Activated CD4-positive, alpha-beta T cell treated with anti-CD3 and anti-CD28 coated beads, Interleukin-2, amount 10 ng/mL, durations not matched to agents 24 days and 14 days (primary cell): ENCODE measurements around the gene ZNF414. TPM values are rescaled to one million over a fixed set of nuclear protein-coding genes. Genes with fewer than 3 reads are reported as not detected.

Experiments
- DNase-seq: peaks from one replicate; pipeline ENCODE4 v3.0.0; 2022
- H3K27ac Mint-ChIP-seq: one replicate; pipeline ENCODE4 v1.8.0; 2022; ENCODE audit warnings: mild to moderate bottlenecking, mixed read lengths
- H3K27me3 Mint-ChIP-seq: one replicate; pipeline ENCODE4 v1.8.0; 2022; ENCODE audit warnings: mixed read lengths
- H3K36me3 Mint-ChIP-seq: one replicate; pipeline ENCODE4 v1.8.0; 2022; ENCODE audit warnings: low read depth, mild to moderate bottlenecking, mixed read lengths
- H3K4me1 Mint-ChIP-seq: one replicate; pipeline ENCODE4 v1.8.0; 2021; ENCODE audit warnings: mixed read lengths
- H3K4me3 Mint-ChIP-seq: one replicate; pipeline ENCODE4 v1.8.0; 2022; ENCODE audit warnings: mild to moderate bottlenecking, moderate library complexity, mixed read lengths
- H3K9me3 Mint-ChIP-seq: one replicate; pipeline ENCODE4 v1.8.0; 2021; ENCODE audit warnings: mixed read lengths
- intact Hi-C: fragments of 100-400 bp; cut with micrococcal nuclease; formaldehyde crosslinking; loops from one replicate; pipeline ENCODE4 v1.15.1; 2023
- total RNA-seq: library from RNA; stranded (reverse); gene quantifications from 2 replicates; pipeline ENCODE4 v1.2.3, GENCODE V29; 2022

ZNF414 gene
- total RNA-seq, 1 donor from 2014 or later = 25.6 TPM

GRCh38 chr19:8481201-8481600, 32.8 kb downstream of the ZNF414 start:
- no peak overlapping the region for H3K4me3 Mint-ChIP-seq
- no peaks in the 10 kb centered on the region for H3K27me3 Mint-ChIP-seq
- peaks cover 58% of the 10 kb centered on the region for H3K36me3 Mint-ChIP-seq
- no peak for DNase-seq
- intact Hi-C loops = no loop called here
- H3K9me3 Mint-ChIP-seq = no peaks in the 10 kb centered on the region
- peak overlapping the region; percentile 39 for H3K27ac Mint-ChIP-seq
- H3K4me1 Mint-ChIP-seq = peaks cover 33% of the 10 kb centered on the region

GRCh38 chr19:8478598-8478997, 35.4 kb downstream of the ZNF414 start:
- Mint-ChIP-seq H3K9me3 (no peaks in the 10 kb centered on the region), H3K27ac (peak overlapping the region; percentile 22), H3K36me3 (peaks cover 61% of the 10 kb centered on the region), H3K27me3 (no peaks in the 10 kb centered on the region), H3K4me3 (no peak overlapping the region), H3K4me1 (peaks cover 41% of the 10 kb centered on the region)
- no peak for DNase-seq
- intact Hi-C loops = no loop called here

GRCh38 chr19:8477889-8478288, 36.1 kb downstream of the ZNF414 start:
- Mint-ChIP-seq H3K4me1 (peaks cover 44% of the 10 kb centered on the region), H3K9me3 (no peaks in the 10 kb centered on the region), H3K27me3 (no peaks in the 10 kb centered on the region), H3K27ac (peak overlapping the region; percentile 74), H3K36me3 (peaks cover 62% of the 10 kb centered on the region), H3K4me3 (no peak overlapping the region)
- intact Hi-C loops = no loop called here
- DNase-seq = no peak

- Mint-ChIP-seq H3K4me3 (no peak overlapping the region), H3K27me3 (no peaks in the 10 kb centered on the region), H3K27ac (no peak overlapping the region), H3K9me3 (no peaks in the 10 kb centered on the region), H3K4me1 (peaks cover 40% of the 10 kb centered on the region), H3K36me3 (peaks cover 59% of the 10 kb centered on the region)
- intact Hi-C loops = no loop called here
- no peak for DNase-seq
These were observed 37.4 kb downstream of the ZNF414 start for GRCh38 chr19:8476524-8476923.

- H3K4me3 Mint-ChIP-seq = no peak overlapping the region
- intact Hi-C loops = no loop called here
- H3K27me3 Mint-ChIP-seq = no peaks in the 10 kb centered on the region
- DNase-seq = no peak
- no peaks in the 10 kb centered on the region for H3K9me3 Mint-ChIP-seq
- H3K36me3 Mint-ChIP-seq = peaks cover 65% of the 10 kb centered on the region
- H3K27ac Mint-ChIP-seq = no peak overlapping the region
- peaks cover 34% of the 10 kb centered on the region for H3K4me1 Mint-ChIP-seq
These were observed 39.0 kb downstream of the ZNF414 start for GRCh38 chr19:8475005-8475404.

GRCh38 chr19:8473648-8474476, 40.1 kb downstream of the ZNF414 start:
- Mint-ChIP-seq H3K4me1 (peaks cover 37% of the 10 kb centered on the region), H3K27ac (peak overlapping the region; percentile 83), H3K4me3 (no peak overlapping the region), H3K27me3 (no peaks in the 10 kb centered on the region), H3K36me3 (peaks cover 76% of the 10 kb centered on the region), H3K9me3 (no peaks in the 10 kb centered on the region)
- DNase-seq = no peak
- intact Hi-C loops = no loop called here

GRCh38 chr19:8469613-8470368, 44.2 kb downstream of the ZNF414 start:
- Mint-ChIP-seq H3K4me3 (no peak overlapping the region), H3K27ac (peak overlapping the region; percentile 22), H3K36me3 (peaks cover 86% of the 10 kb centered on the region), H3K4me1 (peaks cover 29% of the 10 kb centered on the region), H3K9me3 (no peaks in the 10 kb centered on the region), H3K27me3 (no peaks in the 10 kb centered on the region)
- DNase-seq = no peak
- intact Hi-C loops = no loop called here

- intact Hi-C loops = no loop called here
- Mint-ChIP-seq H3K9me3 (no peaks in the 10 kb centered on the region), H3K4me1 (peaks cover 30% of the 10 kb centered on the region), H3K36me3 (peaks cover 85% of the 10 kb centered on the region), H3K27ac (no peak overlapping the region), H3K27me3 (no peaks in the 10 kb centered on the region), H3K4me3 (no peak overlapping the region)
- DNase-seq = no peak
These were observed 45.1 kb downstream of the ZNF414 start for GRCh38 chr19:8468761-8469373.

- intact Hi-C loops = no loop called here
- no peak for DNase-seq
- Mint-ChIP-seq H3K4me1 (peaks cover 26% of the 10 kb centered on the region), H3K4me3 (no peak overlapping the region), H3K36me3 (peaks cover 84% of the 10 kb centered on the region), H3K27me3 (no peaks in the 10 kb centered on the region), H3K27ac (no peak overlapping the region), H3K9me3 (no peaks in the 10 kb centered on the region)
These were observed 45.8 kb downstream of the ZNF414 start for GRCh38 chr19:8468124-8468523.

- Mint-ChIP-seq H3K4me3 (no peak overlapping the region), H3K9me3 (no peaks in the 10 kb centered on the region), H3K36me3 (peaks cover 82% of the 10 kb centered on the region), H3K27ac (no peak overlapping the region), H3K27me3 (no peaks in the 10 kb centered on the region), H3K4me1 (peaks cover 26% of the 10 kb centered on the region)
- no peak for DNase-seq
- intact Hi-C loops = no loop called here
These were observed 47.9 kb downstream of the ZNF414 start for GRCh38 chr19:8466018-8466417.

GRCh38 chr19:8463365-8463764, 50.6 kb downstream of the ZNF414 start:
- Mint-ChIP-seq H3K27ac (no peak overlapping the region), H3K4me1 (peaks cover 30% of the 10 kb centered on the region), H3K9me3 (no peaks in the 10 kb centered on the region), H3K36me3 (peaks cover 58% of the 10 kb centered on the region), H3K27me3 (no peaks in the 10 kb centered on the region), H3K4me3 (no peak overlapping the region)
- DNase-seq = no peak
- intact Hi-C loops = no loop called here

GRCh38 chr19:8462571-8462970, 51.4 kb downstream of the ZNF414 start:
- intact Hi-C loops = no loop called here
- no peak overlapping the region for H3K27ac Mint-ChIP-seq
- peaks cover 34% of the 10 kb centered on the region for H3K4me1 Mint-ChIP-seq
- H3K9me3 Mint-ChIP-seq = no peaks in the 10 kb centered on the region
- peaks cover 56% of the 10 kb centered on the region for H3K36me3 Mint-ChIP-seq
- no peak for DNase-seq
- no peak overlapping the region for H3K4me3 Mint-ChIP-seq
- no peaks in the 10 kb centered on the region for H3K27me3 Mint-ChIP-seq

- Mint-ChIP-seq H3K36me3 (peaks cover 51% of the 10 kb centered on the region), H3K27me3 (no peaks in the 10 kb centered on the region), H3K4me1 (peaks cover 37% of the 10 kb centered on the region), H3K4me3 (no peak overlapping the region), H3K9me3 (no peaks in the 10 kb centered on the region), H3K27ac (no peak overlapping the region)
- no peak for DNase-seq
- intact Hi-C loops = no loop called here
These were observed 52.1 kb downstream of the ZNF414 start for GRCh38 chr19:8461891-8462290.

GRCh38 chr19:8461376-8461775, 52.6 kb downstream of the ZNF414 start:
- H3K4me1 Mint-ChIP-seq = peaks cover 41% of the 10 kb centered on the region

More at GRCh38 chr19:8461376-8461775, 52.6 kb downstream of the ZNF414 start:
- Mint-ChIP-seq H3K36me3 (peaks cover 53% of the 10 kb centered on the region), H3K4me3 (no peak overlapping the region), H3K9me3 (no peaks in the 10 kb centered on the region), H3K27ac (no peak overlapping the region), H3K27me3 (no peaks in the 10 kb centered on the region)
- intact Hi-C loops = no loop called here
- no peak for DNase-seq
